ENCODE measurements around the gene CTSW.

CTSW gene

GRCh38 chr11:65873318-65874156 lies 6.1 kb upstream of the CTSW start (continued):
- TF ChIP-seq ZNF18 (tag by site-specific recombination; IDR thresholded peaks at IDR 0.05): no peak
- TF ChIP-seq HIC1 (tag by site-specific recombination; IDR thresholded peaks at IDR 0.05): peak; percentile 86
- TF ChIP-seq KLF9 (tag by site-specific recombination; IDR thresholded peaks at IDR 0.05; ENCODE audit: low read depth): peak; percentile 92
- TF ChIP-seq ZFP69B (tag by site-specific recombination; IDR thresholded peaks at IDR 0.05): peak; percentile 97
- TF ChIP-seq, protein P1, sequence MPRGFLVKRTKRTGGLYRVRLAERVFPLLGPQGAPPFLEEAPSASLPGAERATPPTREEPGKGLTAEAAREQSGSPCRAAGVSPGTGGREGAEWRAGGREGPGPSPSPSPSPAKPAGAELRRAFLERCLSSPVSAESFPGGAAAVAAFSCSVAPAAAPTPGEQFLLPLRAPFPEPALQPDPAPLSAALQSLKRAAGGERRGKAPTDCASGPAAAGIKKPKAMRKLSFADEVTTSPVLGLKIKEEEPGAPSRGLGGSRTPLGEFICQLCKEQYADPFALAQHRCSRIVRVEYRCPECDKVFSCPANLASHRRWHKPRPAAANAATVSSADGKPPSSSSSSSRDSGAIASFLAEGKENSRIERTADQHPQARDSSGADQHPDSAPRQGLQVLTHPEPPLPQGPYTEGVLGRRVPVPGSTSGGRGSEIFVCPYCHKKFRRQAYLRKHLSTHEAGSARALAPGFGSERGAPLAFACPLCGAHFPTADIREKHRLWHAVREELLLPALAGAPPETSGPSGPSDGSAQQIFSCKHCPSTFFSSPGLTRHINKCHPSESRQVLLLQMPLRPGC (tag by site-specific recombination; IDR thresholded peaks at IDR 0.05): no peak
- no peak for TF ChIP-seq ZNF76 (tag by site-specific recombination; IDR thresholded peaks at IDR 0.05; ENCODE audit: borderline replicate concordance, low read depth)
- TF ChIP-seq, protein P2, sequence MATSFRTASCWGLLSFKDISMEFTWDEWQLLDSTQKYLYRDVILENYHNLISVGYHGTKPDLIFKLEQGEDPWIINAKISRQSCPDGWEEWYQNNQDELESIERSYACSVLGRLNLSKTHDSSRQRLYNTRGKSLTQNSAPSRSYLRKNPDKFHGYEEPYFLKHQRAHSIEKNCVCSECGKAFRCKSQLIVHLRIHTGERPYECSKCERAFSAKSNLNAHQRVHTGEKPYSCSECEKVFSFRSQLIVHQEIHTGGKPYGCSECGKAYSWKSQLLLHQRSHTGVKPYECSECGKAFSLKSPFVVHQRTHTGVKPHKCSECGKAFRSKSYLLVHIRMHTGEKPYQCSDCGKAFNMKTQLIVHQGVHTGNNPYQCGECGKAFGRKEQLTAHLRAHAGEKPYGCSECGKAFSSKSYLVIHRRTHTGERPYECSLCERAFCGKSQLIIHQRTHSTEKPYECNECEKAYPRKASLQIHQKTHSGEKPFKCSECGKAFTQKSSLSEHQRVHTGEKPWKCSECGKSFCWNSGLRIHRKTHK (tag by site-specific recombination; IDR thresholded peaks at IDR 0.05): no peak
- TF ChIP-seq ZNF48 (tag by site-specific recombination; IDR thresholded peaks at IDR 0.05): no peak
- no peak for TF ChIP-seq ZNF184 (tag by site-specific recombination; IDR thresholded peaks at IDR 0.05)
- TF ChIP-seq YY1 (tag by site-specific recombination; IDR thresholded peaks at IDR 0.05): no peak
- TF ChIP-seq, protein P3, sequence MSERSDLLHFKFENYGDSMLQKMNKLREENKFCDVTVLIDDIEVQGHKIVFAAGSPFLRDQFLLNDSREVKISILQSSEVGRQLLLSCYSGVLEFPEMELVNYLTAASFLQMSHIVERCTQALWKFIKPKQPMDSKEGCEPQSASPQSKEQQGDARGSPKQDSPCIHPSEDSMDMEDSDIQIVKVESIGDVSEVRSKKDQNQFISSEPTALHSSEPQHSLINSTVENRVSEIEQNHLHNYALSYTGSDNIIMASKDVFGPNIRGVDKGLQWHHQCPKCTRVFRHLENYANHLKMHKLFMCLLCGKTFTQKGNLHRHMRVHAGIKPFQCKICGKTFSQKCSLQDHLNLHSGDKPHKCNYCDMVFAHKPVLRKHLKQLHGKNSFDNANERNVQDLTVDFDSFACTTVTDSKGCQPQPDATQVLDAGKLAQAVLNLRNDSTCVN (tag by site-specific recombination; optimal IDR thresholded peaks at IDR 0.05): peak; percentile 57
- TF ChIP-seq ZEB2 (tag by site-specific recombination; IDR thresholded peaks at IDR 0.05): peak; percentile 51; the same call in 1 of the 2 replicates
- no peak for TF ChIP-seq ZNF785 (tag by site-specific recombination; IDR thresholded peaks at IDR 0.05)
- TF ChIP-seq ZNF510 (tag by site-specific recombination; IDR thresholded peaks at IDR 0.05; ENCODE audit: insufficient replicate concordance): no peak
- no peak for TF ChIP-seq RBAK (tag by site-specific recombination; IDR thresholded peaks at IDR 0.05)
- peak; percentile 52; the same call in 1 of the 2 replicates for TF ChIP-seq ZBTB10 (tag by site-specific recombination; IDR thresholded peaks at IDR 0.05)
- no peak for TF ChIP-seq ZNF175 (tag by site-specific recombination; IDR thresholded peaks at IDR 0.05)
- TF ChIP-seq ZNF248 (tag by site-specific recombination; IDR thresholded peaks at IDR 0.05): no peak
- TF ChIP-seq ZNF274 (IDR thresholded peaks at IDR 0.05; ENCODE audit: low read length): no peak
- TF ChIP-seq ZNF274 (tag by site-specific recombination; IDR thresholded peaks at IDR 0.05; ENCODE audit: borderline replicate concordance): no peak
- TF ChIP-seq GLIS2 (tag by site-specific recombination; IDR thresholded peaks at IDR 0.05): peak; percentile 86
- no peak for TF ChIP-seq ZNF16 (tag by site-specific recombination; IDR thresholded peaks at IDR 0.05; ENCODE audit: low read depth)
- TF ChIP-seq, protein P4, sequence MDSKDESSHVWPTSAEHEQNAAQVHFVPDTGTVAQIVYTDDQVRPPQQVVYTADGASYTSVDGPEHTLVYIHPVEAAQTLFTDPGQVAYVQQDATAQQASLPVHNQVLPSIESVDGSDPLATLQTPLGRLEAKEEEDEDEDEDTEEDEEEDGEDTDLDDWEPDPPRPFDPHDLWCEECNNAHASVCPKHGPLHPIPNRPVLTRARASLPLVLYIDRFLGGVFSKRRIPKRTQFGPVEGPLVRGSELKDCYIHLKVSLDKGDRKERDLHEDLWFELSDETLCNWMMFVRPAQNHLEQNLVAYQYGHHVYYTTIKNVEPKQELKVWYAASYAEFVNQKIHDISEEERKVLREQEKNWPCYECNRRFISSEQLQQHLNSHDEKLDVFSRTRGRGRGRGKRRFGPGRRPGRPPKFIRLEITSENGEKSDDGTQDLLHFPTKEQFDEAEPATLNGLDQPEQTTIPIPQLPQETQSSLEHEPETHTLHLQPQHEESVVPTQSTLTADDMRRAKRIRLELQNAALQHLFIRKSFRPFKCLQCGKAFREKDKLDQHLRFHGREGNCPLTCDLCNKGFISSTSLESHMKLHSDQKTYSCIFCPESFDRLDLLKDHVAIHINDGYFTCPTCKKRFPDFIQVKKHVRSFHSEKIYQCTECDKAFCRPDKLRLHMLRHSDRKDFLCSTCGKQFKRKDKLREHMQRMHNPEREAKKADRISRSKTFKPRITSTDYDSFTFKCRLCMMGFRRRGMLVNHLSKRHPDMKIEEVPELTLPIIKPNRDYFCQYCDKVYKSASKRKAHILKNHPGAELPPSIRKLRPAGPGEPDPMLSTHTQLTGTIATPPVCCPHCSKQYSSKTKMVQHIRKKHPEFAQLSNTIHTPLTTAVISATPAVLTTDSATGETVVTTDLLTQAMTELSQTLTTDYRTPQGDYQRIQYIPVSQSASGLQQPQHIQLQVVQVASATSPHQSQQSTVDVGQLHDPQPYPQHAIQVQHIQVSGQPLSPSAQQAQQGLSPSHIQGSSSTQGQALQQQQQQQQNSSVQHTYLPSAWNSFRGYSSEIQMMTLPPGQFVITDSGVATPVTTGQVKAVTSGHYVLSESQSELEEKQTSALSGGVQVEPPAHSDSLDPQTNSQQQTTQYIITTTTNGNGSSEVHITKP (tag by site-specific recombination; IDR thresholded peaks at IDR 0.05): 0 out of 2 replicates have a peak, but pooled peaks have one; percentile 12
- TF ChIP-seq ZNF664 (tag by site-specific recombination; IDR thresholded peaks at IDR 0.05): no peak

Data from HEK293 (cell line).